ENCODE measurements around the gene FGD3. TPM values are rescaled to one million over a fixed set of nuclear protein-coding genes. Genes with fewer than 3 reads are reported as not detected.

The FGD3 gene
- total RNA-seq, 2 experiments from 2014 or later = 36.4 to 37.8 TPM

- ChIA-PET CTCF (interaction anchor here (0.7 to 1.3 kb wide), 3 partner anchors 15 to 207 kb away, joined by 3 read pairs; no protein-coding TSS in a partner anchor), POLR2A (interaction anchor here (0.6 kb wide), 1 partner anchor 111 kb away, joined by 10 read pairs; no protein-coding TSS in a partner anchor)
These were observed 24.5 kb downstream of the FGD3 start for GRCh38 chr9:92971776-92972175.

DNA sequence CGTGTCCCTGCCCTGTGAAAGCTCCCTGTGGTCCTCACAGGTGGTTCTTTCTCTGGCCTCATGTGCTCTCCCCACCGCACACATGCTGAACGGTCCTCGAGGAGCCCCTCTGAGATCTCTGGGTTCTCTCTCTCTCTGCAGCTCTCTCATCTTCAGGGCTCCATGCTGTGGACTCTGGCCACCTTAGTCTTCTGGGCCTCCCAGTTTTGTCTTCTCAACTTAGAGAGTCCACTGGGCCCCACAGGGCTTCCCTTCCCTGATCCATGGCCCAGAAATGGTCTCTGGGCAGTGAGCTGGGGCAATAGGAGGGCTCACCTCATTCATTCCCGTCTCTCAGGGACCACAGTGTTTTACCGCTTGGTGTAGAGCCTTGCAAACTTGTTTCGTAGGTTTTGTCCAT, 26.4 kb downstream of the FGD3 start:
- ChIA-PET CTCF (interaction anchor here (1.3 kb wide), 1 partner anchor 12 kb away, joined by 4 read pairs; no protein-coding TSS in a partner anchor), POLR2A (no interaction called here)

DNA sequence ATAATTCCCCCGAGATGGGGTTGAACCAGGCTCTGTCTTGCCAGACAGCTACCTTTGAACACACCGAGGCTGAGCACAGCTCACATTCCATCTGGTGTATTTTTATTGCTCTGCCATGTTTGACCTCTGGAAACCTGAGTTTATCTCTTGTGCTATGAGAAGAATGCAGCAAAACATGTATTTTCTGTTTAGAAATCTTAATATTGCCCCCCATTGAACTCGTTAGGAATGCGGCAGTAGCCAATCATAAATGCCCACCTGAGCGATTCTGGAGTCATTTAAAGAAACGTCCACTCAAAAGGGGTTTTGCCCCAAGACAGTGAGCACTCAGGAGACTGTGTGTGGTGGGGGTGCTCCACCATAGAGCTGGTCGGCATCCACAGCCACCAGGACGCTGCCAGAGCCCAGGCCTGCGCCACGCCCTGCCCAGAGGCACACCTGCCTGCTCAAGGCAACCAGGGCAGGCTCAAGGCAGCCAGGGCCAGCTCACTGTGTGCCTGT, 26.9 kb downstream of the FGD3 start:
- POLR2A ChIA-PET = no interaction called here
- CTCF ChIA-PET = interaction anchor here (0.6 to 1.3 kb wide), 2 partner anchors 11 to 50 kb away, joined by 3 to 4 read pairs; no protein-coding TSS in a partner anchor

DNA sequence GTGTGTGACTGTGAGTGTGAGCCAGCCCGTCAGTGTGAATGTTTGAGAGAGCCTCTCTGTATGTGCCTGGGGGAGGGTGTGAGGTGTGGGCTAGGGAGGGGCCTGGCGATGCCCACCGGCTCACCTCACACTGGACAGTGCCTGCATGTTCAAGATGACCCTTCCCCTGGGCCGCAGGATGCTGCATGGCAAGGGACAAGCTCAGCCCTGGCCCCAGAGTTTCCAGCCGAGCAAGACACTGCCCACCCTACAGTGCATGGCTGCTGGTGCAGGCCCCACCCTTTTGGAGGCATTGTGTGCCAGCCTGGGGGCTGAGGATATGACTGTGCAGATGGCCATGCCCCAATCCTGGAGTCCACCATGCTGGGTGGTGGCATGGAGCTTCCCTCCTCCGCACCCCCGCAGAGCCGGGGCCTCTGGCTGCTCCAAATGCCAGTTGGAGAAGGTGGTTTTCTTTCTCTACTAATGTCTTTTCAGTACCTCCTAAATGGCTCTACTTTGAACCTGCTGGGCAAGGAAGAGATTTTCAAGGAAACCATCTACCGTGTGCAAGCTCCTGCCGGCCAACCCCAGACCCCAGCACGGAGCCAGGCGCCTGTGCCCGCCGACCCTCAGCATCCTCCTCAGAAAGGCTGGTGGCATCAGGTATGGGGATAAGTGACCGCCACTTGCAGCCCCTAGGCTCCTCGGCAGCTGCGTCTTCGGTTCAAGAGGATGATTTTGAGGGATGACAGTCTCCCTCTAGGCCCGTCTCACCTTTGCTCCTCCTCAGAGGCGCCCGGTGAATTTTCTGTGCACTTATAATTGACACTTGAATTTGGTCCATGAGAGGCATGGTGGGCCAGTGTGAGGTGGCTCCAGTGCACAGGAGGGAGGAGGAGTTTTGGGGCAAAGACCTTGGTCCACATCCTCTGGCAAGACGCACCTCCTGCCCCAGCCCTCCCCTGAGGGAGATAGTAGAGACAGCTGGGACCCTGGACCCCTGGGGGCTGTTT, 27.7 kb downstream of the FGD3 start:
- POLR2A ChIA-PET = no interaction called here
- CTCF ChIA-PET = interaction anchor here (0.6 to 1.0 kb wide), 3 partner anchors 10 to 49 kb away, joined by 3 to 4 read pairs (median 3); no protein-coding TSS in a partner anchor

- POLR2A ChIA-PET = no interaction called here
These were observed 29.1 kb downstream of the FGD3 start for GRCh38 chr9:92976431-92976830.

DNA sequence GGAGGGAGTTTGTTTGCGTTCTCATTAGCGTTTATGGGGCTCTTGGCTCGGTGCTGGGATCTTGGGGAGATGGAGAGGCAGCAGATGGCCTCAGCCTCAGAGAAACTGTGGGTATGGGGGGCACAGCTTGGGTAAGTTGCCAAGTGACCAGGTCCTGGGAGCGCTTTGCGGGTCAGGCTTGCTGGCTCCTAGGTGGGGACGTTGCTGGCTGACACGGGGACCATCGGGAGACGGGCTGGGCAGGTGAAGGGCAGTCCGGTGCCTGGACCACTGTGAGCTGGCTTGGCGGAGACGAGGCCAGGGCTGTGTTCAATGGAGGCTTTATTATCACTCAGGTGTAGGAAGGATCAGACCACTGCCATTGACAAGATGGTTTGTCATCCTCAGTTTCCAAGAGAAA, 30.0 kb downstream of the FGD3 start:
- ChIA-PET POLR2A (no interaction called here), CTCF (no interaction called here)

More at GRCh38 chr9:92976431-92976830, 29.1 kb downstream of the FGD3 start:
- CTCF ChIA-PET = interaction anchor here (1.0 kb wide), 1 partner anchor 10 kb away, joined by 3 read pairs; no protein-coding TSS in a partner anchor

GRCh38 chr9:92978345-92978875, 31.1 kb downstream of the FGD3 start:
- ChIA-PET CTCF (no interaction called here), POLR2A (no interaction called here)

GRCh38 chr9:92979283-92980056, 32.1 kb downstream of the FGD3 start:
- ChIA-PET POLR2A (interaction anchor here (0.7 kb wide), 1 partner anchor 24 kb away, joined by 4 read pairs; no protein-coding TSS in a partner anchor), CTCF (interaction anchor here (0.8 kb wide), 1 partner anchor 26 kb away, joined by 3 read pairs; no protein-coding TSS in a partner anchor)

DNA sequence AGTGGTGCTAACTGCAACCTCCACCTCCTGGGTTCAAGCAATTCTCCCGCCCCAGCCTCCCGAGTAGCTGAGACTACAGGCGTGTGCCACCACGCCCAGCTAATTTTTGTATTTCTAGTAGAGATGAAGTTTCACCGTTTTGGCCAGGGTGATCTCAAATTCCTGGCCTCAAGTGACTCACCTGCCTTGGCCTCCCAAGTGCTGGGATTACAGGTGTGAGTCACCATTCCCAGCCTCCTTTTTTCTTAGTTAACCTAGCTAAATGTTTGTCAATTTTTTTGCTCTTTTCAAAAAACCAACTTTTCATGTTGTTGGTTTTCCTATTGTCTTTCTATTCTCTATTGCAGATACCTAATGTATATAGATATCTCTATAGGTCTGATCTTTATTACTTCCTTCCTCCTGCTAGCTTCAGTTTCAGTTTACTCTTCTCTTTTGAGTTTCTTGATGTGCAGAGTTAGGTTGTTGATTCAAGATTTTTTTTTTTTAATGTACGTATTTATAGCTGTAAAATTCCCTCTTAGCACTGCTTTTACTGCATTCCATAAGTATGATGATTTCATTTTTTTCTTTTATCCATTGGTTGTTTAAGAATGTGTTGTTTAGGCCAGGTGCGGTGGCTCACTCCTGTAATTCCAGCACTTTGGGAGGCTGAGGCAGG, 32.9 kb downstream of the FGD3 start:
- ChIA-PET CTCF (interaction anchor here (0.6 to 0.8 kb wide), 2 partner anchors 23 to 25 kb away, joined by 3 read pairs; no protein-coding TSS in a partner anchor), POLR2A (interaction anchor here (0.7 kb wide), 1 partner anchor 25 kb away, joined by 4 read pairs; no protein-coding TSS in a partner anchor)

GRCh38 chr9:92982130-92982529, 34.8 kb downstream of the FGD3 start:
- ChIA-PET POLR2A (no interaction called here), CTCF (interaction anchor here (0.6 to 1.4 kb wide), 3 partner anchors 24 to 99 kb away, joined by 3 read pairs; no protein-coding TSS in a partner anchor)

GRCh38 chr9:92983984-92984589, 36.8 kb downstream of the FGD3 start:
- ChIA-PET CTCF (interaction anchor here (0.9 kb wide), 1 partner anchor 20 kb away, joined by 4 read pairs; no protein-coding TSS in a partner anchor), POLR2A (no interaction called here)

DNA sequence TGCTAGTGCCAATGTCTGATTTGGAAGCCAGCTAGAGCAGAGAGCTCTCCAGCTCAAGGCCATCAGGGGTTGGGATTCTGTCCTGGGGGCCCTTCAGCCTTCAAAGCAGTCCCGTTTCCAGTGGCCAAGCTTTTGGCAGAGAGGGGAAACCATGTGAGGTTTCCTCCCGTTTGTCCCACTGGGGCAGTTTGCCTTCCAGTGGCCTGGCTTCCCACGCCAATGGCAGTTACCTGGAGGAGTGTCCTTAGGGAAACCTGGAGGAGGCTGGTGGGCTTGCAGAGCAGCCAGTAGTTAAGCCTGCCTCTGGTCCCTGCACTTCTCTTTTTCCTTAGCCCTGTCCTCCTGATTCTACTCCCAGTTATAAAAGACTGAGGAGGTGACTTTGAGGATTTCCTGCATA, 37.7 kb downstream of the FGD3 start:
- POLR2A ChIA-PET = no interaction called here

GRCh38 chr9:92986176-92987119, 39.1 kb downstream of the FGD3 start:
- CTCF ChIA-PET = interaction anchor here (0.8 to 1.5 kb wide), 6 partner anchors 10 to 43 kb away, joined by 3 to 6 read pairs (median 4); no protein-coding TSS in a partner anchor
- POLR2A ChIA-PET = interaction anchor here (0.6 kb wide), 1 partner anchor 14 kb away, joined by 3 read pairs; no protein-coding TSS in a partner anchor

More for the DNA sequence above, 37.7 kb downstream of the FGD3 start:
- CTCF ChIA-PET = interaction anchor here (0.9 to 1.5 kb wide), 3 partner anchors 11 to 19 kb away, joined by 4 to 6 read pairs (median 4); no protein-coding TSS in a partner anchor

DNA sequence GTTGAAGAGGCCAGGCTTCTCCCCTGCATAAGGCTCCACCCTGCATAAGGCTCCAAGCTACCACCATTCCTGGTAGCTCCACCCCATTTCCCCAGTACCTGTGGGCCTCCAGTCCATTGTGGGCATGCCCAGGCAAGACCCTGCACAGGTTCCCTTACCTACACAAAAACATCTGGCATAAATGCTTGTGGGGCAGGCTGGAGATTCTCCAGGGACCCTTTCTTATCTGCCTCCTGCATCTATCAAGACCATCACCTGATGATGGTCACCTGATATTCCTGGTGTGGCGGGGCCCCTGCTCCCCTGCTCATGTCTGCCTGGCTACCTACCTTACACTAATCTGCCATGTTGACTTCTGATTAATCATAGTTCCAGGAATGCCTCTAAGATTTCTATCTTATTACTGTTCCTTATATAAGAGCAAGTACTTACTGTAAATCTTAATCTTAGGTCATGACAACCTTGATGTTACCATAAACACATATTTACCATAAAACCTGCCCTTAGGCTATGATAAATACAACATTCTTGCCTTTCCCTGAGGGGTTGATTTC, 41.0 kb downstream of the FGD3 start:
- POLR2A ChIA-PET = interaction anchor here (1.1 kb wide), 1 partner anchor 21 kb away, joined by 3 read pairs; no protein-coding TSS in a partner anchor
- CTCF ChIA-PET = interaction anchor here (0.9 to 1.0 kb wide), 2 partner anchors 15 to 26 kb away, joined by 3 read pairs; no protein-coding TSS in a partner anchor

GRCh38 chr9:92989561-92989960, 42.2 kb downstream of the FGD3 start:
- ChIA-PET POLR2A (interaction anchor here (0.7 kb wide), 1 partner anchor 148 kb away, joined by 9 read pairs; no protein-coding TSS in a partner anchor), CTCF (interaction anchor here (0.7 to 1.0 kb wide), 2 partner anchors 119 to 161 kb away, joined by 4 to 5 read pairs; no protein-coding TSS in a partner anchor)

- POLR2A ChIA-PET = interaction anchor here (0.7 kb wide), 1 partner anchor 147 kb away, joined by 9 read pairs; no protein-coding TSS in a partner anchor
- CTCF ChIA-PET = no interaction called here
These were observed 43.1 kb downstream of the FGD3 start for GRCh38 chr9:92990461-92990860.
